Measurements from ENCODE around the gene PPT1.

PPT1 gene

DNA sequence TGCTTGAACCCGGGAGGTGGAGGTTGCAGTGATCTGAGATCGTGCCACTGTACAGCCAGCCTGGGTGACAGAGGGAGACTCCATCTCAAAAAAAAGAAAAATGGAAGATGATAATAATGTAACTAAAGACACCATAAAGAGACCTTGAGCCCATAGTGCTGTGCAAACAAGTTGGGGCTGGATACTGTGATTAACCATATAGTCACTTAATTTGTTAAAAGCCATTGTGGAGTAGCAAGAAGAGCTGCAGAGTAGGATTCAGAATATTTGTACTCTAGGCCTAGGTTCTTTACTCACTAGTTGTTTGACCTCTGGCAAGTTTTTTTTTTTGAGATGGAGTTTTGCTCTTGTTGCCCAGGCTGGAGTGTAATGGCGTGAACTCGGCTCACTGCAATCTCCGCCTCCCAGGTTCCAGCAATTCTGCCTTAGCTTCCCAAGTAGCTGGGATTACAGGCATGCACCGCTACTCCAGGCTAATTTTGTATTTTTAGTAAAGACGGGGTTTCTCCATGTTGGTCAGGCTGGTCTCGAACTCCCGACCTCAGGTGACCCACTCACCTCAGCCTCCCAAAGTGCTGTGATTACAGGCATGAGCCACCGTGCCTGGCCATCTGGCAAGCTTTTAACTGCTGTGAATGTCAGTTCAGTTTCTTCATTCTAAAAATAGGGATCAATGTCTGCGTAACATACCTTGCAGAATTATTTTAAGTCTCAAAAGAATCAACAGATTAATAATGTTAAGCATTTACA, 43.7 kb downstream of the PPT1 start:
- Histone ChIP-seq H3K79me1 (replicated peaks; ENCODE audit: low read length, poor library complexity, severe bottlenecking) (no peaks in the 10 kb centered on the region), H3K23ac (ENCODE audit: low read length in 2 of 2) (no peak overlapping the region), H3K27ac (ENCODE audit: low read length, poor library complexity, severe bottlenecking) (no peak overlapping the region), H3K4ac (ENCODE audit: low read depth in 1 of 2, low read length in 2 of 2) (no peak overlapping the region), H2AK5ac (ENCODE audit: low read length, severe bottlenecking) (no peak overlapping the region), H3K18ac (ENCODE audit: low read depth in 1 of 2, low read length in 2 of 2) (no peak overlapping the region), H3K9me3 (ENCODE audit: control insufficient read depth, low read length) (no peaks in the 10 kb centered on the region), H4K8ac (ENCODE audit: low read length) (no peak overlapping the region), H2BK120ac (ENCODE audit: low read depth, low read length) (no peak overlapping the region), H3K4me3 (ENCODE audit: insufficient read depth in 1 of 2, low read depth in 1 of 2, low read length in 2 of 2) (no peak overlapping the region), H2BK5ac (ENCODE audit: low read depth, low read length, poor library complexity, severe bottlenecking) (no peak overlapping the region), H2BK12ac (ENCODE audit: low read length in 2 of 2) (no peak overlapping the region), H2BK15ac (ENCODE audit: low read depth, poor library complexity, severe bottlenecking) (no peak overlapping the region), H4K91ac (ENCODE audit: low read length) (no peak overlapping the region), H3K4me1 (ENCODE audit: control insufficient read depth, insufficient read depth, low read depth, low read length) (peaks cover 11% of the 10 kb centered on the region), H3K9ac (ENCODE audit: low read length) (no peak overlapping the region), H3K4me2 (ENCODE audit: low read length, poor library complexity, severe bottlenecking) (no peak overlapping the region), H3K27me3 (ENCODE audit: control insufficient read depth in 1 of 2, insufficient read depth in 1 of 2, low read length in 2 of 2) (no peaks in the 10 kb centered on the region), H3K36me3 (ENCODE audit: control insufficient read depth in 1 of 2, insufficient read depth in 2 of 2, low read depth in 1 of 2, low read length in 2 of 2) (peaks cover 9 to 47% of the 10 kb centered on the region in 2 experiments), H3K14ac (ENCODE audit: low read length in 2 of 2) (no peak overlapping the region), H2AFZ (ENCODE audit: low read depth, low read length) (no peak overlapping the region)
- no peak for DNase-seq
- 94% methylated on average over 10 of the region's 11 CpGs for WGBS

GRCh38 chr1:40050863-40051262, 46.2 kb downstream of the PPT1 start:
- Histone ChIP-seq H2AFZ (ENCODE audit: low read depth, low read length) (no peak overlapping the region), H4K91ac (ENCODE audit: low read length) (no peak overlapping the region), H3K23ac (ENCODE audit: low read length in 2 of 2) (no peak overlapping the region), H3K14ac (ENCODE audit: low read length in 2 of 2) (no peak overlapping the region), H3K9me3 (ENCODE audit: control insufficient read depth, low read length) (no peaks in the 10 kb centered on the region), H3K4me2 (ENCODE audit: low read length, poor library complexity, severe bottlenecking) (no peak overlapping the region), H3K4me3 (ENCODE audit: insufficient read depth in 1 of 2, low read depth in 1 of 2, low read length in 2 of 2) (no peak overlapping the region), H3K18ac (ENCODE audit: low read depth in 1 of 2, low read length in 2 of 2) (no peak overlapping the region), H3K9ac (ENCODE audit: low read length) (no peak overlapping the region), H4K8ac (ENCODE audit: low read length) (no peak overlapping the region), H3K27ac (ENCODE audit: low read length, poor library complexity, severe bottlenecking) (peak overlapping the region; percentile 28), H2BK12ac (ENCODE audit: low read length in 2 of 2) (no peak overlapping the region), H3K4ac (ENCODE audit: low read depth in 1 of 2, low read length in 2 of 2) (no peak overlapping the region), H2BK15ac (ENCODE audit: low read depth, poor library complexity, severe bottlenecking) (no peak overlapping the region), H3K4me1 (ENCODE audit: control insufficient read depth, insufficient read depth, low read depth, low read length) (peaks cover 6% of the 10 kb centered on the region), H2AK5ac (ENCODE audit: low read length, severe bottlenecking) (peak overlapping the region; percentile 35), H2BK5ac (ENCODE audit: low read depth, low read length, poor library complexity, severe bottlenecking) (no peak overlapping the region), H2BK120ac (ENCODE audit: low read depth, low read length) (no peak overlapping the region), H3K36me3 (ENCODE audit: control insufficient read depth in 1 of 2, insufficient read depth in 2 of 2, low read depth in 1 of 2, low read length in 2 of 2) (peaks cover 6 to 35% of the 10 kb centered on the region in 2 experiments), H3K27me3 (ENCODE audit: control insufficient read depth in 1 of 2, insufficient read depth in 1 of 2, low read length in 2 of 2) (no peaks in the 10 kb centered on the region), H3K79me1 (replicated peaks; ENCODE audit: low read length, poor library complexity, severe bottlenecking) (no peaks in the 10 kb centered on the region)
- no peak for DNase-seq
- over 99% methylated on average over 2 of the region's 3 CpGs for WGBS

GRCh38 chr1:40049725-40050124, 47.3 kb downstream of the PPT1 start:
- no peak overlapping the region for H2BK120ac ChIP-seq (ENCODE audit: low read depth, low read length)
- H3K4me1 ChIP-seq (ENCODE audit: control insufficient read depth, insufficient read depth, low read depth, low read length), result peaks cover 11% of the 10 kb centered on the region
- no peak for DNase-seq
- WGBS, result 52% methylated on average over 2 of the region's 2 CpGs
- H3K4ac ChIP-seq (ENCODE audit: low read depth in 1 of 2, low read length in 2 of 2), result no peak overlapping the region
- H3K36me3 ChIP-seq (ENCODE audit: control insufficient read depth in 1 of 2, insufficient read depth in 2 of 2, low read depth in 1 of 2, low read length in 2 of 2), result peaks cover 10 to 38% of the 10 kb centered on the region in 2 experiments
- no peak overlapping the region for H3K14ac ChIP-seq (ENCODE audit: low read length in 2 of 2)
- no peak overlapping the region for H2BK15ac ChIP-seq (ENCODE audit: low read depth, poor library complexity, severe bottlenecking)
- H3K79me1 ChIP-seq (replicated peaks; ENCODE audit: low read length, poor library complexity, severe bottlenecking), result no peaks in the 10 kb centered on the region
- H3K18ac ChIP-seq (ENCODE audit: low read depth in 1 of 2, low read length in 2 of 2), result no peak overlapping the region
- peak overlapping the region; percentile 58 for H3K27ac ChIP-seq (ENCODE audit: low read length, poor library complexity, severe bottlenecking)
- H3K4me3 ChIP-seq (ENCODE audit: insufficient read depth in 1 of 2, low read depth in 1 of 2, low read length in 2 of 2), result no peak overlapping the region
- no peaks in the 10 kb centered on the region for H3K27me3 ChIP-seq (ENCODE audit: control insufficient read depth in 1 of 2, insufficient read depth in 1 of 2, low read length in 2 of 2)
- H3K9me3 ChIP-seq (ENCODE audit: control insufficient read depth, low read length), result no peaks in the 10 kb centered on the region
- no peak overlapping the region for H2BK12ac ChIP-seq (ENCODE audit: low read length in 2 of 2)
- no peak overlapping the region for H2BK5ac ChIP-seq (ENCODE audit: low read depth, low read length, poor library complexity, severe bottlenecking)
- no peak overlapping the region for H3K23ac ChIP-seq (ENCODE audit: low read length in 2 of 2)
- no peak overlapping the region for H4K8ac ChIP-seq (ENCODE audit: low read length)
- peak overlapping the region; percentile 14 for H3K9ac ChIP-seq (ENCODE audit: low read length)
- no peak overlapping the region for H2AFZ ChIP-seq (ENCODE audit: low read depth, low read length)
- no peak overlapping the region for H2AK5ac ChIP-seq (ENCODE audit: low read length, severe bottlenecking)
- H4K91ac ChIP-seq (ENCODE audit: low read length), result no peak overlapping the region
- H3K4me2 ChIP-seq (ENCODE audit: low read length, poor library complexity, severe bottlenecking), result no peak overlapping the region

- Histone ChIP-seq H3K4me1 (ENCODE audit: control insufficient read depth, insufficient read depth, low read depth, low read length) (peaks cover 15% of the 10 kb centered on the region), H3K9ac (ENCODE audit: low read length) (no peak overlapping the region), H3K4me2 (ENCODE audit: low read length, poor library complexity, severe bottlenecking) (no peak overlapping the region), H2AFZ (ENCODE audit: low read depth, low read length) (no peak overlapping the region), H2BK5ac (ENCODE audit: low read depth, low read length, poor library complexity, severe bottlenecking) (no peak overlapping the region), H4K91ac (ENCODE audit: low read length) (no peak overlapping the region), H3K27ac (ENCODE audit: low read length, poor library complexity, severe bottlenecking) (no peak overlapping the region), H3K36me3 (ENCODE audit: control insufficient read depth in 1 of 2, insufficient read depth in 2 of 2, low read depth in 1 of 2, low read length in 2 of 2) (peaks cover 12 to 35% of the 10 kb centered on the region in 2 experiments), H2BK12ac (ENCODE audit: low read length in 2 of 2) (no peak overlapping the region), H2BK120ac (ENCODE audit: low read depth, low read length) (no peak overlapping the region), H3K4me3 (ENCODE audit: insufficient read depth in 1 of 2, low read depth in 1 of 2, low read length in 2 of 2) (no peak overlapping the region), H3K27me3 (ENCODE audit: control insufficient read depth in 1 of 2, insufficient read depth in 1 of 2, low read length in 2 of 2) (no peaks in the 10 kb centered on the region), H3K9me3 (ENCODE audit: control insufficient read depth, low read length) (no peaks in the 10 kb centered on the region), H2BK15ac (ENCODE audit: low read depth, poor library complexity, severe bottlenecking) (no peak overlapping the region), H3K14ac (ENCODE audit: low read length in 2 of 2) (no peak overlapping the region), H3K18ac (ENCODE audit: low read depth in 1 of 2, low read length in 2 of 2) (no peak overlapping the region), H3K23ac (ENCODE audit: low read length in 2 of 2) (no peak overlapping the region), H3K4ac (ENCODE audit: low read depth in 1 of 2, low read length in 2 of 2) (no peak overlapping the region), H2AK5ac (ENCODE audit: low read length, severe bottlenecking) (no peak overlapping the region), H4K8ac (ENCODE audit: low read length) (no peak overlapping the region), H3K79me1 (replicated peaks; ENCODE audit: low read length, poor library complexity, severe bottlenecking) (no peaks in the 10 kb centered on the region)
- no peak for DNase-seq
- WGBS, result 93% methylated on average over 5 of the region's 5 CpGs
These were observed 49.3 kb downstream of the PPT1 start for GRCh38 chr1:40047769-40048168.

Measured in mesenchymal stem cell (in vitro differentiated cells and primary cell).